ENCODE results near the gene TMEM63C.

Gene TMEM63C

DNA sequence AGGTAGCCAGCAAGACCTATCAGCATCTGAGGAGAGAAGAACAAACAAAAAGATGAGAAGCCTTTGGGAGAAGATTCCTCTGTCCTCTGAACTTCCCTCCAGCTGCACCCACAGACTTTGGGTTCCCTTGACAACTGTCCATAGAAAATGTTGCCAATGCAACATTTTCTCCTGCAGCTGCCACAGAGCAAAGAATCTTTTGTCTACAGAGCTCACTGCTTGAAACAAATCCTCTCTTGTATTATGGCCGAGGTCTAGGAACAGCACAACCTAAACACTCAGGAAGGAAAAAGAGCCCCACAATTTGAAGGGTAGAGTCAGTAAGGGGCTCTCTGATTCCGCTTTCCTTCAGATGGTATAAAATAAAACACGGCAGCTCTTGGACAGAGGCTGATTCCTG, 124.8 kb downstream of the TMEM63C start:
- no peak for DNase-seq (ENCODE audit: extremely low read depth in 1 of 2, low read depth in 1 of 2)

DNA sequence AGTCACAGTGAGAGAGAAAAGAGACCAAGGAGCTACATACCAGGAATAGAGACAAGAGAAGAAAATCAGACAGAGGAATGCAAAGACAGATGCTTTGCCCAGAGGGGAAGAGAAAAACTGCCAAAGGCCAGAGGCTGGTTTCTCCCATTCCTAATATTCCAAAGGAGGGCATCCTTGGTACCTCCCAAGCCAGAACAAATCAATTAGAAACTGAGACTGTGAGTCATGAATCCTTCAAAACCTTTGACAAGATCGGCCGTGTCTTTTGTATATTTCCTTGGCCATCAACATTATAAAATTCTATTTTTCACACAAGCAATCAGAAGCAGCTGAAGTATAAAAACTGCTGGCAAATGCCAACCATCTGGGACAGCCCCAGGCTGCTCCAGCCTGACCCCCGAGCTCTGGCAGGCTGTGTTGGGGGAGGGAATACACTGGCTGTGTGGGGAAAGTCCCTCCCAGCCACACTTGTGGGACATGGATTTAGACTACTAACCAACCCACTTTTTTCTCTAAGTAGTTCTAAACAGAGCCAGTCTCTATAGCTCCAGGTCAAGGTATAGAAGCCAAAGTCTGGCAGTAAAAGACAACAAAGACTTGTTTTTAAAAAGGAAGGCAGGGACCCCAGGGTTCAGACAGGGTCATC, 125.4 kb downstream of the TMEM63C start:
- DNase-seq (ENCODE audit: extremely low read depth in 1 of 2, low read depth in 1 of 2): no peak
